ENCODE measurements around the gene TOLLIP. TPM values are rescaled to one million over a fixed set of nuclear protein-coding genes. Genes with fewer than 3 reads are reported as not detected.
A peak's percentile ranks its signal among the peaks of the same experiment; 100 is the strongest.

TOLLIP gene
- total and polyA plus RNA-seq, 8 donors, result 35.2 to 69.8 (median 45.7) TPM

- no peak for FAIRE-seq
- Histone ChIP-seq H3K27me3 (no peaks in the 10 kb centered on the region), H3K4me3 (no peak overlapping the region), H3K9me3 (no peaks in the 10 kb centered on the region), H3K36me3 (no peaks in the 10 kb centered on the region), H3K27ac (no peak overlapping the region), H3K4me1 (no peaks in the 10 kb centered on the region)
- peak in 3 of 6 donors; percentile 22 to 75 (median 56) for DNase-seq
- WGBS, 2 donors, result 61 to 65% methylated on average over 35 to 41 of the region's 41 CpGs
- no peak for TF ChIP-seq CTCF (IDR thresholded peaks at IDR 0.05)
- ATAC-seq, result no peak
- intact Hi-C loops (cut with DNase I), result no loop called here
Observed at GRCh38 chr11:1226226-1226985, 83.0 kb downstream of the TOLLIP start.

- Histone ChIP-seq H3K27ac (no peak overlapping the region), H3K4me3 (no peak overlapping the region), H3K36me3 (no peaks in the 10 kb centered on the region), H3K27me3 (no peaks in the 10 kb centered on the region), H3K4me1 (no peaks in the 10 kb centered on the region), H3K9me3 (no peaks in the 10 kb centered on the region)
- FAIRE-seq (no peak), DNase-seq (peak in 3 of 6 donors; percentile 26 to 65 (median 51)), ATAC-seq (no peak)
- intact Hi-C loops (cut with DNase I), result no loop called here
- no peak for TF ChIP-seq CTCF (IDR thresholded peaks at IDR 0.05)
- WGBS, 2 donors, result 69 to 79% methylated on average over 29 of the region's 29 CpGs
Observed at GRCh38 chr11:1225386-1226225, 83.8 kb downstream of the TOLLIP start.

- H3K36me3 ChIP-seq, result no peaks in the 10 kb centered on the region
- ATAC-seq, result no peak
- intact Hi-C loops (cut with DNase I), result no loop called here
- TF ChIP-seq CTCF (IDR thresholded peaks at IDR 0.05), result no peak
- H3K4me1 ChIP-seq, result no peaks in the 10 kb centered on the region
- H3K27ac ChIP-seq, result no peak overlapping the region
- whole genome bisulfite sequencing, 2 donors, result 55 to 66% methylated on average over 23 to 27 of the region's 27 CpGs
- peak in 2 of 6 donors; percentile 54 to 68 for DNase-seq
- no peak for FAIRE-seq
- H3K27me3 ChIP-seq, result no peaks in the 10 kb centered on the region
- H3K9me3 ChIP-seq, result no peaks in the 10 kb centered on the region
- no peak overlapping the region for H3K4me3 ChIP-seq
Observed at GRCh38 chr11:1224491-1225385, 84.7 kb downstream of the TOLLIP start.

Small RNA genes within 50 kb of the gene (microRNA-seq; reads per million reads assigned to microRNA genes)
- 0 reads per million in 2 donors for gene MIR6744

Other genes with a start within 250 kb of the TOLLIP start
- under 1 TPM in 2 of 6 donors, not detected in 4; 0.03 to 0.57 TPM for gene MUC2, start 234.8 kb downstream of the TOLLIP start, total RNA-seq
- gene MUC2, start 234.8 kb downstream of the TOLLIP start, polyA plus RNA-seq, result under 1 TPM; 0.04 to 0.05 TPM
- 1 to 10 TPM in 1 of 6 donors, under 1 TPM in 1, not detected in 4; 0.04 to 4.2 TPM for gene MUC5AC, start 151.7 kb downstream of the TOLLIP start, total RNA-seq
- gene MUC5AC, start 151.7 kb downstream of the TOLLIP start, polyA plus RNA-seq, result under 1 TPM in 1 of 2 donors, not detected in 1; 0.02 TPM
- 10 to 100 TPM in 5 of 6 donors, 1 to 10 TPM in 1; 7.9 to 65.4 (median 19.8) TPM for gene MUC5B, start 86.6 kb downstream of the TOLLIP start, total RNA-seq
- gene MUC5B, start 86.6 kb downstream of the TOLLIP start, polyA plus RNA-seq, result 10 to 100 TPM in 1 of 2 donors, 1 to 10 TPM in 1; 5.1 to 12.1 TPM
- gene BRSK2, start 80.3 kb upstream of the TOLLIP start, total RNA-seq, result 10 to 100 TPM; 44.2 to 77.6 (median 62.0) TPM
- 100 to 1,000 TPM in 1 of 2 donors, 10 to 100 TPM in 1; 77.0 to 215 TPM for gene BRSK2, start 80.3 kb upstream of the TOLLIP start, polyA plus RNA-seq
- 10 to 100 TPM; 13.7 to 23.3 (median 17.7) TPM for gene MOB2, start 177.1 kb upstream of the TOLLIP start, total RNA-seq
- 10 to 100 TPM; 25.1 to 30.4 TPM for gene MOB2, start 177.1 kb upstream of the TOLLIP start, polyA plus RNA-seq

Data from pancreas (tissue), 10 donors.